ENCODE data around the gene THSD8. TPM values are rescaled to one million over a fixed set of nuclear protein-coding genes. Genes with fewer than 3 reads are reported as not detected.

Gene THSD8
- total RNA-seq, 1 donor from 2014 or later, result 8.8 TPM

- H3K27me3 Mint-ChIP-seq (ENCODE audit: low read depth), result peaks cover 92% of the 10 kb centered on the region
- DNase-seq (ENCODE audit: low spot score in 2 of 2, unreplicated experiment in 2 of 2), result no peak
- H3K27ac Mint-ChIP-seq, result no peak within 1 kb of the TSS
- H3K36me3 Mint-ChIP-seq, result no peaks in the 10 kb centered on the region
- peak within 1 kb of the TSS; percentile 62 for H3K4me3 Mint-ChIP-seq
- peaks cover 8% of the 10 kb centered on the region for H3K4me1 Mint-ChIP-seq
- H3K9me3 Mint-ChIP-seq, result no peaks in the 10 kb centered on the region
- TF ChIP-seq CTCF (IDR thresholded peaks at IDR 0.05; ENCODE audit: unreplicated experiment), result no peak
Measured at GRCh38 chr19:12834566-12834943, 32.7 kb downstream of the THSD8 start, which contains the start of gene RTBDN. RTBDN (minus strand) TSS chr19:12834579; CDS start chr19:12829979, 4,600 bp downstream.

- no peaks in the 10 kb centered on the region for H3K36me3 Mint-ChIP-seq
- DNase-seq (ENCODE audit: low spot score in 2 of 2, unreplicated experiment in 2 of 2), result no peak
- no peaks in the 10 kb centered on the region for H3K9me3 Mint-ChIP-seq
- no peak overlapping the region for H3K27ac Mint-ChIP-seq
- peaks cover 92% of the 10 kb centered on the region for H3K27me3 Mint-ChIP-seq (ENCODE audit: low read depth)
- H3K4me3 Mint-ChIP-seq, result peak overlapping the region; percentile 57
- TF ChIP-seq CTCF (IDR thresholded peaks at IDR 0.05; ENCODE audit: unreplicated experiment), result no peak
- H3K4me1 Mint-ChIP-seq, result peaks cover 8% of the 10 kb centered on the region
Measured at GRCh38 chr19:12834976-12835757, 33.3 kb downstream of the THSD8 start.

GRCh38 chr19:12836529-12836863 is 34.6 kb downstream of the THSD8 start:
- Mint-ChIP-seq H3K27ac (no peak overlapping the region), H3K4me1 (peaks cover 19% of the 10 kb centered on the region), H3K36me3 (no peaks in the 10 kb centered on the region), H3K9me3 (no peaks in the 10 kb centered on the region), H3K4me3 (peak overlapping the region; percentile 15), H3K27me3 (ENCODE audit: low read depth) (peaks cover 92% of the 10 kb centered on the region)
- no peak for DNase-seq (ENCODE audit: low spot score in 2 of 2, unreplicated experiment in 2 of 2)
- TF ChIP-seq CTCF (IDR thresholded peaks at IDR 0.05; ENCODE audit: unreplicated experiment), result no peak

GRCh38 chr19:12837225-12837624 is 35.4 kb downstream of the THSD8 start:
- H3K9me3 Mint-ChIP-seq, result no peaks in the 10 kb centered on the region
- no peak for DNase-seq (ENCODE audit: low spot score in 2 of 2, unreplicated experiment in 2 of 2)
- H3K27ac Mint-ChIP-seq, result no peak overlapping the region
- H3K36me3 Mint-ChIP-seq, result no peaks in the 10 kb centered on the region
- peak overlapping the region; percentile 4 for H3K4me3 Mint-ChIP-seq
- no peak for TF ChIP-seq CTCF (IDR thresholded peaks at IDR 0.05; ENCODE audit: unreplicated experiment)
- H3K27me3 Mint-ChIP-seq (ENCODE audit: low read depth), result peaks cover 91% of the 10 kb centered on the region
- H3K4me1 Mint-ChIP-seq, result peaks cover 20% of the 10 kb centered on the region

GRCh38 chr19:12838182-12838885 is 36.5 kb downstream of the THSD8 start, which contains the start of gene MAST1:
MAST1 (plus strand) TSS chr19:12838515; CDS start chr19:12838573, 58 bp downstream.
- no peaks in the 10 kb centered on the region for H3K36me3 Mint-ChIP-seq
- no peak within 1 kb of the TSS for H3K27ac Mint-ChIP-seq
- H3K4me1 Mint-ChIP-seq, result peaks cover 16% of the 10 kb centered on the region
- H3K9me3 Mint-ChIP-seq, result no peaks in the 10 kb centered on the region
- H3K27me3 Mint-ChIP-seq (ENCODE audit: low read depth), result peaks cover 86% of the 10 kb centered on the region
- peak in 1 of 2 experiments; percentile 67 for DNase-seq (ENCODE audit: low spot score in 2 of 2, unreplicated experiment in 2 of 2)
- peak within 1 kb of the TSS; percentile 64 for H3K4me3 Mint-ChIP-seq
- TF ChIP-seq CTCF (IDR thresholded peaks at IDR 0.05; ENCODE audit: unreplicated experiment), result peak; percentile 29
